GM12873 (cell line): ENCODE data around the gene PPP1R14B.

Experiments used
- CTCF ChIP-seq: IDR thresholded peaks from 2 replicates; pipeline ENCODE4 v1.5.1; 2012; ENCODE audit warnings: low read depth, mild to moderate bottlenecking, moderate library complexity, low read length, control low read depth; ENCODE audit not compliant: insufficient read depth; ENCODE audit errors: missing control alignments

PPP1R14B gene

GRCh38 chr11:64207256-64208085 is 39.3 kb downstream of the PPP1R14B start:
- no peak for TF ChIP-seq CTCF

GRCh38 chr11:64206457-64207255 is 40.1 kb downstream of the PPP1R14B start, which contains the start of gene FERMT3:
FERMT3 (plus strand) TSS chr11:64206721; CDS start chr11:64207365, 644 bp downstream.
- TF ChIP-seq CTCF = no peak

GRCh38 chr11:64204464-64204989 is 42.2 kb downstream of the PPP1R14B start:
- TF ChIP-seq CTCF = peak; percentile 78

- TF ChIP-seq CTCF = no peak
Measured at GRCh38 chr11:64204080-64204440, 42.7 kb downstream of the PPP1R14B start.

GRCh38 chr11:64203421-64204079 is 43.2 kb downstream of the PPP1R14B start:
- no peak for TF ChIP-seq CTCF

- no peak for TF ChIP-seq CTCF
Measured at GRCh38 chr11:64202992-64203391, 43.8 kb downstream of the PPP1R14B start.
